Upper lobe of right lung (tissue), 1 donor: ENCODE results near the gene FILIP1L. TPM values are rescaled to one million over a fixed set of nuclear protein-coding genes. Genes with fewer than 3 reads are reported as not detected.

Experiments used
- ATAC-seq: fragments of 200-7000 bp; cut with Tn5 transposase; one replicate; pipeline ENCODE4 v1.9.1; 2020; ENCODE audit warnings: mild to moderate bottlenecking, moderate library complexity
- DNase-seq: peaks from one replicate; pipeline ENCODE4 v3.0.0-alpha.2; 2020
- H3K27ac ChIP-seq: fragments of 200-600 bp; one replicate; pipeline ENCODE4 v1.8.0; 2022
- H3K27me3 ChIP-seq: fragments of 200-600 bp; one replicate; pipeline ENCODE4 v1.8.0; 2022; ENCODE audit warnings: mild to moderate bottlenecking
- H3K36me3 ChIP-seq: fragments of 200-600 bp; one replicate; pipeline ENCODE4 v1.8.0; 2022
- H3K4me1 ChIP-seq: fragments of 200-600 bp; one replicate; pipeline ENCODE4 v1.8.0; 2022
- H3K4me3 ChIP-seq: fragments of 200-600 bp; one replicate; pipeline ENCODE4 v1.8.0; 2022; ENCODE audit warnings: mild to moderate bottlenecking
- H3K9me3 ChIP-seq: fragments of 200-600 bp; one replicate; pipeline ENCODE4 v1.8.0; 2022
- CTCF ChIP-seq: fragments of 200-600 bp; IDR thresholded peaks from one replicate; pipeline ENCODE4 v1.8.0; 2022; ENCODE audit warnings: antibody characterized with exemption
- intact Hi-C: fragments of 100-400 bp; cut with DNase I; formaldehyde crosslinking; loops from one replicate; pipeline ENCODE4 v1.11.0; 2022
- total RNA-seq: library from RNA; stranded (reverse); fragmentation: NEBNext Ultra II Directional; extraction: Animal tissue kit (Norgen Biotek cat#: 25700); gene quantifications from one replicate; pipeline ENCODE4 v1.2.1, GENCODE V29; 2021
- donor health status: DM: no; HTN: yes; CAD: no; lungs with severe emphysema.

The FILIP1L gene
- total RNA-seq, 1 donor from 2014 or later = 43.2 TPM

- peak overlapping the region; percentile 21 for H3K27ac ChIP-seq
- no peak for DNase-seq
- no peak for TF ChIP-seq CTCF
- no peaks in the 10 kb centered on the region for H3K27me3 ChIP-seq
- H3K9me3 ChIP-seq = no peaks in the 10 kb centered on the region
- no peaks in the 10 kb centered on the region for H3K36me3 ChIP-seq
- no peak overlapping the region for H3K4me3 ChIP-seq
- intact Hi-C loops = no loop called here
- no peak for ATAC-seq
- H3K4me1 ChIP-seq = peaks cover 33% of the 10 kb centered on the region
Observed at GRCh38 chr3:99869621-99870020, 244.7 kb downstream of the FILIP1L start.

DNA sequence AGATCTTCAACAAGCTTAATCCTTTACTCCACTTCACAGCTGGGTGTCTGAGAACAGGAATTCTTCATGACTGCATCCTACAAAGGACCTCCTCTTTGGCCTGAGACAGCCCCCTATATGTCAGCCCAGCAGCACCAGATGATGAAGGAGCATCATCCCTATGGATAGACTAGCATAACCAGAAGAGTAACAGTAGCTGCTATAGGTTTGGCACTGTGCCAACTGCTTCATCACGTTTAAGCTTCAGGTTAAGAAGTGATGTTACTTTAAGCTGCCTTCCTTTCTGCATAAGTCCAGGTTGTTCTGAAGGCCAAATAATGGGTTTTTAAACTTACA lies 246.0 kb downstream of the FILIP1L start:
- Histone ChIP-seq H3K27ac (no peak overlapping the region), H3K4me3 (no peak overlapping the region), H3K9me3 (no peaks in the 10 kb centered on the region), H3K36me3 (peaks cover 6% of the 10 kb centered on the region), H3K4me1 (peaks cover 33% of the 10 kb centered on the region), H3K27me3 (no peaks in the 10 kb centered on the region)
- no peak for TF ChIP-seq CTCF
- DNase-seq = no peak
- intact Hi-C loops = no loop called here
- no peak for ATAC-seq

- Histone ChIP-seq H3K27ac (peak overlapping the region; percentile 3), H3K4me1 (peaks cover 33% of the 10 kb centered on the region), H3K36me3 (peaks cover 10% of the 10 kb centered on the region), H3K27me3 (no peaks in the 10 kb centered on the region), H3K9me3 (no peaks in the 10 kb centered on the region), H3K4me3 (no peak overlapping the region)
- intact Hi-C loops = no loop called here
- DNase-seq = no peak
- ATAC-seq = no peak
- TF ChIP-seq CTCF = no peak
Observed at GRCh38 chr3:99867594-99868310, 246.5 kb downstream of the FILIP1L start.

DNA sequence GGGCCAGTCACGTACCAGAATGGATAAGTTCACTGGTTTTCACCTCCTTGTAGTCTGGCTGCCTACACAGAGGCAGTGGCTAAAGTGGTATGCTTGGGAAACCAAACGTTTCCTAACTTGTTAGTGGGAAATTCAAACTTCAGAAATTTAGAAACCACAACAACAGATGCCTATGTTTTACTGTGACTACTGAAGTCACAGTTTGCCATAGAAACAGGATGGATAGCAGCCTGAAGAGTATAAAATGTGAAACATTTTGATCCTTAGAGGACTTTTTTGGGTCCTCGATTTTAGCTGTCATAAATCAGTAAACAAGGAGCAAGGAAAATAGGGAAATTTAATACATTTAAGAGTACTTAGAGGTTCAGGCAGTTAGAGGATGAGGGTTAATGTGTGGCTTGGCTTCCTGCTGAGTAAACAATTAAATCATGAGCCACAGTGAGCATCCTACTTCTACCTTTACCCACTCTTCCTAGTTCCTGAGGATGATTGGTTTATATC lies 248.0 kb downstream of the FILIP1L start:
- H3K27ac ChIP-seq = no peak overlapping the region
- DNase-seq (no peak), ATAC-seq (no peak)
- peaks cover 26% of the 10 kb centered on the region for H3K4me1 ChIP-seq
- no peaks in the 10 kb centered on the region for H3K27me3 ChIP-seq
- H3K36me3 ChIP-seq = peaks cover 15% of the 10 kb centered on the region
- intact Hi-C loops = no loop called here
- no peak for TF ChIP-seq CTCF
- H3K9me3 ChIP-seq = no peaks in the 10 kb centered on the region
- no peak overlapping the region for H3K4me3 ChIP-seq

DNA sequence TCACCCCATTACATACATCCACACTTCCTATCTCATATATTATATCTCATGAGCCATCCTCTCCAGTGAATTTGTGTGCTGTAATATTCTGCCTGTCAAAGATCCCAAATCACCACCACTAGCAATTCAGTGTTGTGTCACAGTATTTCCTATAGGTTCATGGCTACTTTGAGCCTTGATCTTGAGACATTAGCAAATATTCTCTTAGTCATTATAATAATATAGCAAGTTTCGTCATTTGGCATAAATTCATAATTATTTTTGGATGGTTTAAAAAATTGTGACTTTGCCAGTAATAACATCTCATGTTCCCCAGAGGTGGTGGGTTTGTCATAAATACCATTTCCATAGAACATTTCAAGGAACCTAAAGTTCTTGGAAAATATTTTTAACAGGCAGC lies 249.0 kb downstream of the FILIP1L start:
- intact Hi-C loops = no loop called here
- Histone ChIP-seq H3K27me3 (no peaks in the 10 kb centered on the region), H3K9me3 (no peaks in the 10 kb centered on the region), H3K4me3 (no peak overlapping the region), H3K27ac (no peak overlapping the region), H3K4me1 (peaks cover 23% of the 10 kb centered on the region), H3K36me3 (peaks cover 15% of the 10 kb centered on the region)
- no peak for TF ChIP-seq CTCF
- ATAC-seq (no peak), DNase-seq (no peak)
